OCI-LY3 (cell line): ENCODE results near the gene IL17RB.

Experiments used
- H2AFZ ChIP-seq: fragments of 200-600, 300-600 bp; shearing (Covaris generic); 2 replicates; pipeline ENCODE4 v1.6.0; 2014; ENCODE audit warnings: antibody characterized with exemption, low read depth, low read length
- H3K27ac ChIP-seq: fragments of 200-600, 300-600 bp; sonication (generic); 2 replicates; pipeline ENCODE4 v1.5.1; 2014; ENCODE audit warnings: mild to moderate bottlenecking, low read length, moderate library complexity, mixed read lengths
- H3K27me3 ChIP-seq: fragments of 200-600, 300-600 bp; sonication (generic); 2 replicates; pipeline ENCODE4 v1.6.1; 2014; ENCODE audit warnings: low read depth, low read length, mixed read lengths
- H3K36me3 ChIP-seq: fragments of 200-600, 300-600 bp; sonication (generic); replicated peaks from 2 replicates; pipeline ENCODE3; 2014; ENCODE audit warnings: low read depth, low read length, mixed read lengths
- H3K4me1 ChIP-seq: fragments of 300-600, 200-600 bp; sonication (generic); 2 replicates; pipeline ENCODE4 v1.6.1; 2014; ENCODE audit warnings: low read length, mixed read lengths
- H3K4me2 ChIP-seq: fragments of 200-600, 300-600 bp; sonication (generic); 2 replicates; pipeline ENCODE4 v1.6.1; 2014; ENCODE audit warnings: low read length, mixed read lengths
- H3K4me3 ChIP-seq: fragments of 300-600, 200-600 bp; sonication (generic); 2 replicates; pipeline ENCODE4 v1.5.1; 2014; ENCODE audit warnings: antibody characterized with exemption, mild to moderate bottlenecking, low read length, moderate library complexity
- H3K79me2 ChIP-seq: fragments of 300-600, 200-600 bp; shearing (Covaris generic); 2 replicates; pipeline ENCODE4 v1.6.1; 2014; ENCODE audit warnings: mild to moderate bottlenecking, low read length, mixed read lengths
- H3K9ac ChIP-seq: fragments of 300-600, 200-600 bp; shearing (Covaris generic); 2 replicates; pipeline ENCODE4 v1.6.0; 2014; ENCODE audit warnings: mild to moderate bottlenecking, low read length, moderate library complexity
- H3K9me3 ChIP-seq: fragments of 200-600, 300-600 bp; shearing (Covaris generic); 2 replicates; pipeline ENCODE4 v1.6.1; 2014; ENCODE audit warnings: low read length, mixed read lengths; ENCODE audit not compliant: insufficient read depth
- H4K20me1 ChIP-seq: fragments of 200-600, 300-600 bp; sonication (generic); 2 replicates; pipeline ENCODE4 v1.6.1; 2016; ENCODE audit warnings: low read length, mixed read lengths; ENCODE audit not compliant: insufficient read depth
- CTCF ChIP-seq: fragments of 200-600, 300-600 bp; sonication (generic); IDR thresholded peaks from 2 replicates; pipeline ENCODE4 v1.5.1; 2014; ENCODE audit warnings: antibody characterized with exemption, low read length, low read depth
- EZH2phosphoT487 ChIP-seq: fragments of 200-600 bp; shearing (Covaris generic); IDR thresholded peaks from 2 replicates; pipeline ENCODE4 v1.6.1; 2018; ENCODE audit warnings: antibody characterized with exemption, mixed run types, low read depth

Gene IL17RB

DNA sequence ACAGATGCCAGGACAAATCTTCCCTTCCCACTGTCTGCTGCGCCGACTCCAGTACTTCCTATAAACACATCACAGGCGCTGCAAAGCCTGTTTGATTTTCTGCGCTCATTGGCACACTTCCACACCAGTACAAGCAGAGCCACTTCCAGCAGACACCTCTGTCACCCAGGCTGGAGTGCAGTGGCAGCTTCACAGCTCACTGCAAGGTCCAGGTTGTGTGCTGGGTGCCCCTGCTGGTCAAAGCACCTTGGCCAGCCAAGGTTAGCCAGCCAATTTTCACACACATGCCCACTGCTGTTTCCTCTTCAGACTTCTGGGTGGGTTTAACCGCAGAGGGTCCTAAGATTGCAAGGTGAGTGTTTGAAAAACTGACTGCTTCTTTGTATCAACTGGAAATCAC, 5.1 kb upstream of the IL17RB start:
- Histone ChIP-seq H3K4me1 (peaks cover 32% of the 10 kb centered on the region), H3K27ac (no peak overlapping the region), H3K9ac (no peak overlapping the region), H3K4me3 (no peak overlapping the region), H3K4me2 (no peak overlapping the region), H3K36me3 (no peaks in the 10 kb centered on the region), H2AFZ (no peak overlapping the region), H3K9me3 (no peaks in the 10 kb centered on the region), H3K27me3 (no peaks in the 10 kb centered on the region), H4K20me1 (no peaks in the 10 kb centered on the region), H3K79me2 (no peaks in the 10 kb centered on the region)
- TF ChIP-seq CTCF (no peak), EZH2phosphoT487 (no peak)

DNA sequence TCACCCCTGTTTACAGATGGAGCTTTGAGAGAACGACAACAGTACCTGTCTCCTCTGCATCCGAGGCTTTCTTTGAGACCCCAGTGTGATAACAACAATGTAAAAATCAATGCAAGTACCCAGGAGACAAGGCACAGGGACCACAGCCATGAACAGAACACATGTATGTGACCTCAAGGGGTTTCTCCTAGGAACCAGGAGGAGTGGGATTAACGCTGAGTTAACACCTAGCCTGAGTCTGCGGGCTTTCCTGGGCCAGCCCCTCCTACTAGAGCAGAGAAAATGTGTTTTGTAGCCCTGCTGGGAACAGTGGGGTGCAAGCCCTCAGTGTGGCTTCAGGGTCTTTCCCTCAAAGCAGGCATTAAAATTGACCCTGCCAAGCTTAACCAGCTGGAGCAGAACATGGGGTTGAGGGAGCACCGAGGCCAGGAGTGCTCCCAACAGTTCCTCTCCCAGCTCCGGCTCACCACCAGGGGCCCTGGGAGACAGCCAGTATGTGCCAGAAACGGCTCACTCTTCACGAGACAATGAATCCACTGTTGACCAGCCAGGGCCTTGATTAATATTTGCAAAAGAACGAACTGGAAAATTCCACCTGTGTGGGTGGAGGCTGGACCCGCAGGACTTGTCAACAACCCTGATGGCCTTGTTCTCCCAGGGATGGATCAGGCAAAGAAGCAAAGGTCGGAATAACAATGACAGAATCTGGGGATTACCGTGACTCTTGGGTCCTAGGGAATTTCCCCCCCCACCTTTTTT, 3.8 kb upstream of the IL17RB start:
- Histone ChIP-seq H4K20me1 (no peaks in the 10 kb centered on the region), H3K4me2 (no peak overlapping the region), H3K4me3 (no peak overlapping the region), H3K9me3 (no peaks in the 10 kb centered on the region), H3K36me3 (no peaks in the 10 kb centered on the region), H3K9ac (no peak overlapping the region), H2AFZ (no peak overlapping the region), H3K27me3 (no peaks in the 10 kb centered on the region), H3K27ac (no peak overlapping the region), H3K79me2 (no peaks in the 10 kb centered on the region), H3K4me1 (peaks cover 36% of the 10 kb centered on the region)
- TF ChIP-seq EZH2phosphoT487 (no peak), CTCF (no peak)

GRCh38 chr3:53843195-53844177, 2.9 kb upstream of the IL17RB start:
- H3K4me2 ChIP-seq: peak overlapping the region; percentile 87
- H4K20me1 ChIP-seq: no peaks in the 10 kb centered on the region
- TF ChIP-seq CTCF: no peak
- no peak for TF ChIP-seq EZH2phosphoT487
- H3K36me3 ChIP-seq: no peaks in the 10 kb centered on the region
- peaks cover 36% of the 10 kb centered on the region for H3K4me1 ChIP-seq
- no peak overlapping the region for H3K4me3 ChIP-seq
- no peaks in the 10 kb centered on the region for H3K27me3 ChIP-seq
- no peak overlapping the region for H3K27ac ChIP-seq
- no peak overlapping the region for H3K9ac ChIP-seq
- no peaks in the 10 kb centered on the region for H3K9me3 ChIP-seq
- no peaks in the 10 kb centered on the region for H3K79me2 ChIP-seq
- no peak overlapping the region for H2AFZ ChIP-seq
